ENCODE measurements around the gene CHST8.

DNA sequence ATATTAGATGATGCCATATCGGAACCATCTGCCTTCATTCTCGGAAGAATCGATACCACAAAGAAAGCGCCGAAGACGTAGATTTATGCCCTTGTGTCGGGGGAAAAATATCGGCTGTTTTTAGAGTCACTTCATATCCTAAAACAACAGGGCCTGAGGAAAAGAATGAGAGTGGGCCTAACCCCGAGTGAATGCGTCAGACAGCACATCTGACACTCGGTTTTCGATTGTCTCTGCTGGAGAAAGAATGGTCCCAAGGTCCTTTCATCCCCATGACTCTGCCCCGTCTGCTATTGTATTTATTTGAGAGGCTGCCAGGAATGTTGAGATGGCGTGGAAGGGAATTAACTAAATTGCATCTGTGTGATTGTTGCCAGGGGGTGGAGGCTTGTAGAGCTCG is 46.1 kb downstream of the CHST8 start:
- TF ChIP-seq TCF7 (CRISPR knock-in tag; IDR thresholded peaks at IDR 0.05; ENCODE audit: low read depth), result no peak
- TF ChIP-seq, protein P1, sequence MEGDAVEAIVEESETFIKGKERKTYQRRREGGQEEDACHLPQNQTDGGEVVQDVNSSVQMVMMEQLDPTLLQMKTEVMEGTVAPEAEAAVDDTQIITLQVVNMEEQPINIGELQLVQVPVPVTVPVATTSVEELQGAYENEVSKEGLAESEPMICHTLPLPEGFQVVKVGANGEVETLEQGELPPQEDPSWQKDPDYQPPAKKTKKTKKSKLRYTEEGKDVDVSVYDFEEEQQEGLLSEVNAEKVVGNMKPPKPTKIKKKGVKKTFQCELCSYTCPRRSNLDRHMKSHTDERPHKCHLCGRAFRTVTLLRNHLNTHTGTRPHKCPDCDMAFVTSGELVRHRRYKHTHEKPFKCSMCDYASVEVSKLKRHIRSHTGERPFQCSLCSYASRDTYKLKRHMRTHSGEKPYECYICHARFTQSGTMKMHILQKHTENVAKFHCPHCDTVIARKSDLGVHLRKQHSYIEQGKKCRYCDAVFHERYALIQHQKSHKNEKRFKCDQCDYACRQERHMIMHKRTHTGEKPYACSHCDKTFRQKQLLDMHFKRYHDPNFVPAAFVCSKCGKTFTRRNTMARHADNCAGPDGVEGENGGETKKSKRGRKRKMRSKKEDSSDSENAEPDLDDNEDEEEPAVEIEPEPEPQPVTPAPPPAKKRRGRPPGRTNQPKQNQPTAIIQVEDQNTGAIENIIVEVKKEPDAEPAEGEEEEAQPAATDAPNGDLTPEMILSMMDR (IDR thresholded peaks at IDR 0.05), result no peak
- no peak for TF ChIP-seq IRF2 (CRISPR knock-in tag; IDR thresholded peaks at IDR 0.05; ENCODE audit: borderline replicate concordance, low read depth)
- no peak for TF ChIP-seq ETV6 (CRISPR knock-in tag; IDR thresholded peaks at IDR 0.05)
- TF ChIP-seq, protein P2, sequence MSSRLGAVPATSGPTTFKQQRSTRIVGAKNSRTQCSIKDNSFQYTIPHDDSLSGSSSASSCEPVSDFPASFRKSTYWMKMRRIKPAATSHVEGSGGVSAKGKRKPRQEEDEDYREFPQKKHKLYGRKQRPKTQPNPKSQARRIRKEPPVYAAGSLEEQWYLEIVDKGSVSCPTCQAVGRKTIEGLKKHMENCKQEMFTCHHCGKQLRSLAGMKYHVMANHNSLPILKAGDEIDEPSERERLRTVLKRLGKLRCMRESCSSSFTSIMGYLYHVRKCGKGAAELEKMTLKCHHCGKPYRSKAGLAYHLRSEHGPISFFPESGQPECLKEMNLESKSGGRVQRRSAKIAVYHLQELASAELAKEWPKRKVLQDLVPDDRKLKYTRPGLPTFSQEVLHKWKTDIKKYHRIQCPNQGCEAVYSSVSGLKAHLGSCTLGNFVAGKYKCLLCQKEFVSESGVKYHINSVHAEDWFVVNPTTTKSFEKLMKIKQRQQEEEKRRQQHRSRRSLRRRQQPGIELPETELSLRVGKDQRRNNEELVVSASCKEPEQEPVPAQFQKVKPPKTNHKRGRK (CRISPR knock-in tag; IDR thresholded peaks at IDR 0.05; ENCODE audit: borderline replicate concordance), result no peak
- TF ChIP-seq, protein P3, sequence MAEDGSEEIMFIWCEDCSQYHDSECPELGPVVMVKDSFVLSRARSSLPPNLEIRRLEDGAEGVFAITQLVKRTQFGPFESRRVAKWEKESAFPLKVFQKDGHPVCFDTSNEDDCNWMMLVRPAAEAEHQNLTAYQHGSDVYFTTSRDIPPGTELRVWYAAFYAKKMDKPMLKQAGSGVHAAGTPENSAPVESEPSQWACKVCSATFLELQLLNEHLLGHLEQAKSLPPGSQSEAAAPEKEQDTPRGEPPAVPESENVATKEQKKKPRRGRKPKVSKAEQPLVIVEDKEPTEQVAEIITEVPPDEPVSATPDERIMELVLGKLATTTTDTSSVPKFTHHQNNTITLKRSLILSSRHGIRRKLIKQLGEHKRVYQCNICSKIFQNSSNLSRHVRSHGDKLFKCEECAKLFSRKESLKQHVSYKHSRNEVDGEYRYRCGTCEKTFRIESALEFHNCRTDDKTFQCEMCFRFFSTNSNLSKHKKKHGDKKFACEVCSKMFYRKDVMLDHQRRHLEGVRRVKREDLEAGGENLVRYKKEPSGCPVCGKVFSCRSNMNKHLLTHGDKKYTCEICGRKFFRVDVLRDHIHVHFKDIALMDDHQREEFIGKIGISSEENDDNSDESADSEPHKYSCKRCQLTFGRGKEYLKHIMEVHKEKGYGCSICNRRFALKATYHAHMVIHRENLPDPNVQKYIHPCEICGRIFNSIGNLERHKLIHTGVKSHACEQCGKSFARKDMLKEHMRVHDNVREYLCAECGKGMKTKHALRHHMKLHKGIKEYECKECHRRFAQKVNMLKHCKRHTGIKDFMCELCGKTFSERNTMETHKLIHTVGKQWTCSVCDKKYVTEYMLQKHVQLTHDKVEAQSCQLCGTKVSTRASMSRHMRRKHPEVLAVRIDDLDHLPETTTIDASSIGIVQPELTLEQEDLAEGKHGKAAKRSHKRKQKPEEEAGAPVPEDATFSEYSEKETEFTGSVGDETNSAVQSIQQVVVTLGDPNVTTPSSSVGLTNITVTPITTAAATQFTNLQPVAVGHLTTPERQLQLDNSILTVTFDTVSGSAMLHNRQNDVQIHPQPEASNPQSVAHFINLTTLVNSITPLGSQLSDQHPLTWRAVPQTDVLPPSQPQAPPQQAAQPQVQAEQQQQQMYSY (CRISPR knock-in tag; IDR thresholded peaks at IDR 0.05), result no peak
- TF ChIP-seq ZNF121 (CRISPR knock-in tag; IDR thresholded peaks at IDR 0.05), result no peak
- TF ChIP-seq FOXJ3 (CRISPR knock-in tag; IDR thresholded peaks at IDR 0.05; ENCODE audit: borderline replicate concordance), result no peak

Measured in WTC11 (cell line).